NT2/D1 (cell line): ENCODE data around the gene TMBIM1.

Source experiments
- SUZ12 ChIP-seq: IDR thresholded peaks from 2 replicates; pipeline ENCODE4 v1.6.1; 2011; ENCODE audit not compliant: insufficient read length, insufficient read depth; ENCODE audit errors: extremely low read depth
- YY1 ChIP-seq: IDR thresholded peaks from 2 replicates; pipeline ENCODE4 v1.6.1; 2011; ENCODE audit not compliant: insufficient read length, insufficient read depth
- ZNF274 ChIP-seq: IDR thresholded peaks from 2 replicates; pipeline ENCODE4 v1.6.1; 2011; ENCODE audit warnings: mild to moderate bottlenecking, low read depth, low read length

- TF ChIP-seq YY1 (no peak), SUZ12 (no peak), ZNF274 (no peak)
Measured at GRCh38 chr2:218262237-218262600, 30.1 kb downstream of the TMBIM1 start.
